GM10248 (cell line): ENCODE measurements around the gene ARIH2.
A peak's percentile ranks its signal among the peaks of the same experiment; 100 is the strongest.

Source experiments
- CTCF ChIA-PET: fragments of 300-600 bp; sonication (Branson Sonifier 250); formaldehyde crosslinking; extraction: SDS; loops from one replicate; lab custom pipeline; 2021; ENCODE audit warnings: antibody characterized with exemption; lab: Yijun Ruan, JAX
- POLR2A ChIA-PET: fragments of 350-650 bp; sonication (Branson Sonifier 250); formaldehyde crosslinking; extraction: SDS; loops from one replicate; lab custom pipeline; 2020; ENCODE audit warnings: antibody characterized with exemption; lab: Yijun Ruan, JAX
- DNase-seq: peaks from one replicate; pipeline ENCODE4 v3.0.0; 2012; ENCODE audit errors: extremely low spot score
- TF ChIP-seq, protein P1 (sequence below): IDR thresholded peaks from 2 replicates; pipeline ENCODE4 v1.5.1; 2012; ENCODE audit warnings: mild to moderate bottlenecking, low read depth; ENCODE audit errors: extremely low read depth, missing control alignments, control extremely low read depth

Gene ARIH2

DNA sequence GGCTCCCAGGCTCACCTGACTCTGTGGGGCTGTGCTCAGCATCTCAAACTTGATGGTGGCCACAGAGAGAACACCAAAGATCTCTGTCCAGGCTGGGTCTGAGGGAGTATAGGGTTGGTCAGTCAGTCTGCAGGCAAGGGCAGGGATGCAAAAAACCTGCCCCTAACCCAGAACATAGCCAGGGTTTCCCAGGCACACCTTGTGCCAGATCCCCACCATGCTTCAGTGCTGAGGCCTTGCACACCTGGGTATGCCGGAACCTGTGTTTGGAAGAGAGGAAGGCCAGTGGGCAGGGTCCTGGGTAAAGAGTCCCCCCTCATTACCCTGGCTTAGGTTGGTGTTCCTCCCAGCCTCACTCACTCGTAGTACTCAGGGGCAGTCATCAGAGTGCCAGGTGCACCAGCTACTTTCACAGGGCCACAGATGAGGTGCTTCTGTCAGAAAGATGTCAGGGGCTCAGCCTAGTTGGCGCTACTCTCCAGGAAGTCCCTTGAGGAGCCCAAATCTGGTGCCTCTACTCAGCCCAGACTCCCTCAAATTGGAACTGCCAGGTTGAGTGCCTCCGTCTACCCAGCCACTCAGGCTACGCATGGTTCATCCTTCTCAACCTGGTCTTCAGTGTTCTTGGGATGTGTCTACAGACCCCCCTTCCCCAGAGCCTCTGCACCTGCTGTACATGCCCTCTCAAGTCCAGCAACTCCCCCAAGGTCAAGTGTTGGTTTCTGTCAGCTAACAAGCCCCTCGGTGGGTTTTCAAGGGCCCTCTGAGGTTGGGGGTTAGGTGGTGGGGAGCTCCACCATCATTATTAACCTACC lies 98.0 kb downstream of the ARIH2 start:
- TF ChIP-seq, protein P1, sequence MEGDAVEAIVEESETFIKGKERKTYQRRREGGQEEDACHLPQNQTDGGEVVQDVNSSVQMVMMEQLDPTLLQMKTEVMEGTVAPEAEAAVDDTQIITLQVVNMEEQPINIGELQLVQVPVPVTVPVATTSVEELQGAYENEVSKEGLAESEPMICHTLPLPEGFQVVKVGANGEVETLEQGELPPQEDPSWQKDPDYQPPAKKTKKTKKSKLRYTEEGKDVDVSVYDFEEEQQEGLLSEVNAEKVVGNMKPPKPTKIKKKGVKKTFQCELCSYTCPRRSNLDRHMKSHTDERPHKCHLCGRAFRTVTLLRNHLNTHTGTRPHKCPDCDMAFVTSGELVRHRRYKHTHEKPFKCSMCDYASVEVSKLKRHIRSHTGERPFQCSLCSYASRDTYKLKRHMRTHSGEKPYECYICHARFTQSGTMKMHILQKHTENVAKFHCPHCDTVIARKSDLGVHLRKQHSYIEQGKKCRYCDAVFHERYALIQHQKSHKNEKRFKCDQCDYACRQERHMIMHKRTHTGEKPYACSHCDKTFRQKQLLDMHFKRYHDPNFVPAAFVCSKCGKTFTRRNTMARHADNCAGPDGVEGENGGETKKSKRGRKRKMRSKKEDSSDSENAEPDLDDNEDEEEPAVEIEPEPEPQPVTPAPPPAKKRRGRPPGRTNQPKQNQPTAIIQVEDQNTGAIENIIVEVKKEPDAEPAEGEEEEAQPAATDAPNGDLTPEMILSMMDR = no peak
- no peak for DNase-seq
- POLR2A ChIA-PET = interaction anchor here (2.2 to 4.2 kb wide), 3 partner anchors 8 to 13 kb away, joined by 6 to 28 read pairs (median 14); partner anchors contain the start of genes IMPDH2 and WDR6
- CTCF ChIA-PET = interaction anchor here (1.2 to 8.3 kb wide), 4 partner anchors 7 to 580 kb away, joined by 3 to 131 read pairs (median 8); partner anchors contain the start of gene WDR6

DNA sequence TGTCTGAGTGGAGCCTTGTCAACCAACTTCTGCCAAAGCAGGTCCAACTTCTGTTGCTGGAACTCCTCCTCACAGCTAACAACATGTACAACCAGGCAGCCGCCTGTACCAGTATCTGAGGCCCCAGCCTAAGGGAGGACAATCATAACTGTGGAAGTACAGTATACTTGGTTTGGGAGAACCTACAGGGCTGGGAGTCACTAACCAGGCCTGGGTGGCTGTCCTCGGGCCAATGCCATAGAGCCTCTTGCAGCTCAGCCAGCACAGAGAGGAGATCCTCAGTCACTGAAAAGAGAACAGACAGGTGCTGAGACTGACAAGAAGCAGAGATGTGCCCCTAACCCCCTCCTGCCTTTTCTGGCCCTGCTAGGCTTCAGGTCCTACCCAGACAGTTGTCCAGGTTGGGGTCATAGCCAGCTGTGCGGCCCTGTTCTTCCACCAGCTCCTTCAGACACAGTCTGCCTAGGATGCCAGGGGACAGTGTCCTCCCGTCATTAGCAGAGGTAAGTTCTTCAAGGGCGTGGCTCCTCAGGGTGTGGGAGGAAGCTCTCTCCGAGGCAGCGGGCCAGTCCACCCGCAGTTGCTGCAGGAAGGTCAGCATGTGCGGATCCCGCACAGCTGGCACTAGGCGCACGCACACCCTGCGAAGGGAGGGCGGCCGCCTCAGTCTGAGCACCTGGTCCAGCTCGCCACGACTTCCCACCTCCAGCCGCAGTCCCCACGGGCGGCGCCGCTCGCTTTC lies 98.8 kb downstream of the ARIH2 start:
- ChIA-PET POLR2A (interaction anchor here (1.0 to 4.2 kb wide), 4 partner anchors 8 to 28 kb away, joined by 3 to 28 read pairs (median 10); partner anchors contain the start of genes IMPDH2 and WDR6), CTCF (interaction anchor here (2.0 to 8.3 kb wide), 2 partner anchors 8 to 30 kb away, joined by 8 to 131 read pairs; partner anchors contain the start of gene WDR6)
- TF ChIP-seq, protein P1 = no peak
- no peak for DNase-seq

DNA sequence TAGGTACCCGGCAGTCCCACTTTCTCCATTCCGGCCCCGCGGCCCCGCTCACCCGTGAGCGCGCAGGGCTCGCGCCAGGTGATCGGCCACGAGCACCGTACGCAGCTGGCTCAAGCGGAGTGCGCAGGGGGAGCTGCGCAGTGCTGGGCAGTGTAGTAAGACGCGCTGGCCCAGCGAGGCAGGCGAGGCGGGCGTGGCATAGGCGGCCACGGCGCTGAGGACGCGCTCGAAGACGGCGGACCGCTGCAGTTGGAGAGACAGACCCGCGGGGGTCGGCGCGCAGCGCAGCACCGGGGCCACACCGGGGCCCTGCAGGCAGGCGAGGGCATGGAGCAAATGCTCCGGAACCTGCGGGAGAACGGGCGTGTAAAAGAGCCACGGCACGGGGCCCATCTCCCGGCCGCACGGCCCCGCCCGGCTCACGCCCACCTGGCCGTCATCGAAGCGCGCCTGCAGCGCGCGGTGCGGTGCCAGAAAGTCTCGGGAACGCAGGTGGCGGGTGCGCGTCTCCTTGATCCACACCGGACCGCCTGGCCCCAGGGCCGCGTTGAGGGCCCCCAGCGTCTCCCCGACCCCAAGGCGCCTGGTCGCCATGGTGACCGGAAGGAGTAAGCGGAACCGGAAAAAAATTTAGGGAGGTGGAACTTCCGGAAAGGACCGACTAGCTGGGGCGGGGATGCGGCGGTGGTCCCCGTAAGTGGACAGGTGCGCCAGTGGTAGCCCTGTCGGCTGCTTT lies 99.5 kb downstream of the ARIH2 start, which contains the start of gene DALRD3:
TSS of gene DALRD3 (minus strand) at position 610 of the 736 bp plus-strand sequence. CDS start at position 594, 16 bp downstream.
- DNase-seq = peak; percentile 85
- CTCF ChIA-PET = interaction anchor here (0.7 to 8.3 kb wide), 3 partner anchors 9 to 30 kb away, joined by 4 to 131 read pairs (median 8); partner anchors contain the start of genes P4HTM and WDR6
- POLR2A ChIA-PET = interaction anchor here (0.6 to 4.2 kb wide), 6 partner anchors 8 to 76 kb away, joined by 3 to 28 read pairs (median 6); partner anchors contain the start of genes IMPDH2, QRICH1 and WDR6
- TF ChIP-seq, protein P1 = no peak

DNA sequence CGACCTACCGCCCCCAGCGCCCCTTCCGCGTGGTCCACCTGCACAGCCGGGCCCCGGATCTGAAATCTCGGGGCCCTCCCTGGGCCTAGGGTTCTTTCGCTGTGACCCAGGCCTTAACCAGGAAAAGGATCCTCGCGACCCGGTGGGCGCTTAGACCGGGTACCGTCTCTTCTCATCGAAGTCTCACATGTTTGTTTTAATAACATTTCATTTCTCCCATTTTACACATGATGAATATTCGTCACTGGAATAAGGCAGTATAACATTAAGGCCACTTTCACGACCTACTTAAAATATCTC lies 100.0 kb downstream of the ARIH2 start:
- CTCF ChIA-PET = interaction anchor here (0.7 to 8.3 kb wide), 3 partner anchors 9 to 31 kb away, joined by 4 to 131 read pairs (median 8); partner anchors contain the start of genes P4HTM and WDR6
- TF ChIP-seq, protein P1 = no peak
- POLR2A ChIA-PET = interaction anchor here (0.6 to 4.2 kb wide), 6 partner anchors 9 to 75 kb away, joined by 3 to 28 read pairs (median 6); partner anchors contain the start of genes IMPDH2, QRICH1 and WDR6
- no peak for DNase-seq

DNA sequence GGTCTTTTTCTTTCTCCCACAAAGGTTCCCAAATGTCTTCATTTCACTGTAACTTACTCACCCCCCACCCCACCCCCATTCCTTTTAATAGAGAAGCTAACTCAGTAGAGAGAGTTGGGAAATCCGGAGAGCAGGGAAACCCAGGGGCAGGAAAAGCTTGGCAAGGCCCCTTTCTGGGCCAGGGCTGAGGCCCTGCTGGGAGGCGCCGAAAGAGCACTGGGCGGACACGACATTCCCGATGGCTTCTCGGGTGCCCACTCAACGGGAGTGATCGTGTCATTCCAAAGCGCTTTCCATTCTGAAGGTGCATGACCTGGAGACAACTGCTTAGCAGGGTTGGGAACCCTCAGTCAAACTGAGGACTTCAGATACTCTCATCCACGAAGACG lies 101.3 kb downstream of the ARIH2 start:
- TF ChIP-seq, protein P1 = no peak
- DNase-seq = no peak
- ChIA-PET POLR2A (interaction anchor here (0.6 to 3.4 kb wide), 10 partner anchors 9 to 1089 kb away, joined by 3 to 50 read pairs (median 5); partner anchors contain the start of genes IMPDH2, QRICH1 and WDR6), CTCF (interaction anchor here (1.0 to 8.3 kb wide), 6 partner anchors 10 to 101 kb away, joined by 3 to 131 read pairs (median 12); partner anchors contain the start of genes P4HTM, QRICH1, USP19 and WDR6)
